Ectodermal cell (in vitro differentiated cells): ENCODE data around the gene SYMPK.

Experiments used
- H3K27ac ChIP-seq: 2 replicates; pipeline ENCODE4 v1.7.0; 2013; ENCODE audit warnings: mild to moderate bottlenecking, low read depth, low read length; ENCODE audit not compliant: insufficient read depth, poor library complexity, severe bottlenecking
- H3K27me3 ChIP-seq: 2 replicates; pipeline ENCODE4 v1.7.0; 2013; ENCODE audit warnings: mild to moderate bottlenecking, low read length; ENCODE audit not compliant: insufficient read depth, control insufficient read depth, poor library complexity, severe bottlenecking
- H3K36me3 ChIP-seq: one replicate; pipeline ENCODE4 v1.7.0; 2013; ENCODE audit warnings: low read length; ENCODE audit not compliant: control insufficient read depth, insufficient read depth
- H3K4me1 ChIP-seq: one replicate; pipeline ENCODE4 v1.7.0; 2013; ENCODE audit warnings: low read length; ENCODE audit not compliant: control insufficient read depth, insufficient read depth
- H3K4me3 ChIP-seq: 2 replicates; pipeline ENCODE4 v1.7.0; 2013; ENCODE audit warnings: low read depth, low read length, control low read depth; ENCODE audit not compliant: insufficient read depth
- H3K9me3 ChIP-seq: 2 replicates; pipeline ENCODE4 v1.7.0; 2013; ENCODE audit warnings: mild to moderate bottlenecking, low read length, moderate library complexity; ENCODE audit not compliant: control insufficient read depth
- WGBS, 2 experiments: methylation state at CpG; one replicate each; pipeline ENCODE4 v1.1.7; 2013; ENCODE audit warnings: missing lambda C conversion rate in 2 of 2; 5-methylcytosine and 5-hydroxymethylcytosine counted together

The SYMPK gene

DNA sequence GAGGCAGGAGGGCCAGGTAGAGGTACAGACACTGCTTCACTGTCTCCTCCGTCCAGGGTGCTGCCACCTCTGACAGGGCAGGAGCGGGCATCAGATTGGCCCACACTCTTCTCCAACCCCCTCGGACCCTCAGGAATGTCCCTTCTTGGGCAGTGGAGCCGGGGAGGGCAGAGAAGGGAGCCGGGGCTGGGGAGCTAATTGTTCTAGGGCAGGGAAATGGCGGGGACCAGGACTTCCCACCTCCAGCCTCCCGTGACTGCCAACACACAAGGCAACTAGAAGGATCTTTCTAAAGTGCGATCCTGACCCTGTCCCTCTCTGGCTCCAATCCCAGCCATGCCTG is 37.7 kb downstream of the SYMPK start:
- no peaks in the 10 kb centered on the region for H3K9me3 ChIP-seq
- H3K27me3 ChIP-seq: no peaks in the 10 kb centered on the region
- peaks cover 38% of the 10 kb centered on the region for H3K36me3 ChIP-seq
- H3K4me1 ChIP-seq: no peaks in the 10 kb centered on the region
- no peak overlapping the region for H3K4me3 ChIP-seq
- no peak overlapping the region for H3K27ac ChIP-seq
- 95 to 96% methylated on average over 8 of the region's 8 CpGs for whole genome bisulfite sequencing, 2 experiments

DNA sequence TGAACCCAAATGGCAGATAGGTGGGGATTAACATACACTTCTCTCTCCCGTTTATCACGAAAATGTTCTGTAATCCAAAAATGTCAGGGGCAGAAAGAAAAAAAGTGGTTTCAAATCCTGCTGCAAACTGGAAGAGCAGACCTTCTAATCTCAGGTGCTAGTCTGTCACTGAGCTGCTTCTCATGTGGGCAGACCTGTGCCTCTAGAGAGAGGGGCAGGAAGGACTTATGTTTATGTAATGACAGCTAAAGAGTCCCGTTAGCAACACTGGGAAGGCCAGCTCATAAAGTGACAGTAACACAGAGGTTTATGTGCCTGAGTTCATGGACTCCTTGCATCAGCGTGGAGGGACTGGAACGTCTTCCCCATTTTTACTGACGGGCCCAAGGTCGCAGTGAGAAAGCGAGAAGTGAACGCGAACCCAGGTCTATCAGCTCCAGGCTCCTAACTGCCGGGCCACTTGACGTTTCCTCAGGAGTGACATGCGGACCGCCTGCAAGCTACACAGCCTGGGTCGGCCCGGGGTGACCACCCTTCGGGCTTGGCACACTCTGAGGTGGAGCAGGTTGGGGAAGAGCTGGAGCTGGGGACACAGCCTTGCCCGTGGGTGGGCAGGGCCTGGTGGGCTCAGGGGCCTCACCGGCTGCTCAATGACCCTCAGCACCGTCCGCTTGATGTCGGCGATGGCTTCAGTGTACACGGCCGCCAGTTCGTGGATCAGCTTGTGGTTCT is 38.2 kb downstream of the SYMPK start:
- H3K27me3 ChIP-seq: no peaks in the 10 kb centered on the region
- H3K4me3 ChIP-seq: no peak overlapping the region
- no peaks in the 10 kb centered on the region for H3K9me3 ChIP-seq
- peaks cover 39% of the 10 kb centered on the region for H3K36me3 ChIP-seq
- no peak overlapping the region for H3K27ac ChIP-seq
- WGBS, 2 experiments: 95 to 96% methylated on average over 26 of the region's 26 CpGs
- no peaks in the 10 kb centered on the region for H3K4me1 ChIP-seq

DNA sequence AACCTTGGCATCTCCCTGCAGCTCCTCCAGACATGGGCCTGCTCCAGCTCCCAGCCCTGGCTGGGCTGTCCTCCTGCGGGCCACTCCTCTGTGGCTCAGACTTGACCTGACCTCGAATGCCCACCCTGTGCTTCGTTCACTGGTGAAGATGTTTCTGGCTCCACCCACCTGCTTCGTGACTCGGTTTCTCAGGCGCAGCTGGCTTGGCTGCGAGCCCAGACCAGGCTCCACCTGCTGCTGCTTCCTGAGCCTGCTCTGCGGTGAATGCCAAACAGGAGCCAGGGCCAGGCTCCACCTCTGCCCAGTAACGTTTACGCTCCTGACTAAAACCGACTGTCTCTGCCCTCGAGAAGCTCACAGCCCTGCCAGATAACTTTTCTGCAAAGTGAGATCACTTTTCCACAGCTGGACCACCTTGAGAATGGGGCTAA is 38.9 kb downstream of the SYMPK start:
- Histone ChIP-seq H3K4me1 (no peaks in the 10 kb centered on the region), H3K9me3 (no peaks in the 10 kb centered on the region), H3K36me3 (peaks cover 38% of the 10 kb centered on the region), H3K27ac (no peak overlapping the region), H3K27me3 (no peaks in the 10 kb centered on the region), H3K4me3 (no peak overlapping the region)
- 93 to 96% methylated on average over 12 of the region's 12 CpGs for WGBS, 2 experiments

DNA sequence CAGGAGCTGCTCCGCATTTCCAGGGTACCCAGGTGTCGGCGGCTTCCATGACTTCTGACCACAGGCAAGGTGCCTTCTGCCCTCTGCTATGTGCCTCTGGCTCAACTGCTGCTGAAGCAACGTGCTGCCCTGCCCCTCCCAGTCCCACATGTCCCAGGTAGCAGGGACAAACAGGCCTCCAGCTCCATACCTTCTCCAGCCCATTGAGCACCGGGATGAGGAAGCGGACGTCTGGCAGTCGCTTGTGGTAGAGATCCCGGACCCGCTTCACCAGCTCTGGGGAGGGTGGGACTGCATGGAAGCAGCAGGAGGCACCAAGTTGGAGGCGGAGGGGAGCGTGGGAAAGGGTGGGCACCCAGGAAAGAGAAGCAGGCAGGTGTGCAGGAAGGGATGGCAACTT is 39.8 kb downstream of the SYMPK start:
- Histone ChIP-seq H3K36me3 (peaks cover 29% of the 10 kb centered on the region), H3K9me3 (no peaks in the 10 kb centered on the region), H3K27me3 (no peaks in the 10 kb centered on the region), H3K4me3 (no peak overlapping the region), H3K27ac (no peak overlapping the region), H3K4me1 (no peaks in the 10 kb centered on the region)
- WGBS, 2 experiments: 95 to 96% methylated on average over 12 of the region's 12 CpGs

DNA sequence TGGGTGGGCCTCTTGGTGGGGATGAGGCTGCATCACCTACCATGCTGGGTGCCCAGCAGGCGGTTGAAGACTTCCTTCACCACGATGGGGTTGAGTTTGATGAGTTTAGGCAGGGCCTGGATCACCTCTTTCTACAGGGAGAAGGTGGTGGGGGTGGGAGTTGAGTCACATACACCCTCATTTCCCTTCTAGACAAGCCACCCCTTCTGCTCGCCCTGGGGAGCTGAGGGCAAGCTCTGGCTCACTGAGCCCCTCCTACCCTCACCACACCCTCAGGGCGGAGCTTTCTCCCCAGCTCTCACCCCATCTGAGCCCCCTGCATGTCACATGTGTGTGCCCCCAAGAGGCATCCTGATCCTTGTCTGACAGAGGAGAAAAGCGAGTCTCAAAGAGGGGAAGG is 40.2 kb downstream of the SYMPK start:
- Histone ChIP-seq H3K9me3 (no peaks in the 10 kb centered on the region), H3K36me3 (peaks cover 25% of the 10 kb centered on the region), H3K27ac (no peak overlapping the region), H3K27me3 (no peaks in the 10 kb centered on the region), H3K4me1 (peaks cover 3% of the 10 kb centered on the region), H3K4me3 (no peak overlapping the region)
- 95% methylated on average over 5 of the region's 5 CpGs for WGBS, 2 experiments

DNA sequence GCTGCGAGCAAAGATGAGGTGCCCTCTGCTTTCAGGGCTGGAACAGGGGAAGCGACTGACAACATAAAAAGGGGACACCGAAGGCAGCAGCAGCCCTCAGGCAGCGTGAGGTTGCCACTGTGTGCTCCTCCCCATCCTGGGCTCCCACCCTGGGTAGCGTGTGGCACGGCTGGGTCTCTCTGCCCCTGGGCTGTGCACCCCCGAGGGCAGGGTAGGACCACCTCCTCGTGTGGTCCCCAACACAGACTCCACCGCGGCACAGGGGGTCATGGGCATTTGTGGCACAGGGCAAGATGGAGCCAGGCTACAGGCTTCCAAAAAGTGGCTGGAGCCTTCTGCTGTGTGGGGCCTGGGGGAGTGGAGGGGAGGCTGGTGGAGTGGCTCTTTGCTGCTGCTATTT is 41.4 kb downstream of the SYMPK start:
- no peaks in the 10 kb centered on the region for H3K9me3 ChIP-seq
- H3K4me3 ChIP-seq: no peak overlapping the region
- peaks cover 22% of the 10 kb centered on the region for H3K36me3 ChIP-seq
- H3K27ac ChIP-seq: no peak overlapping the region
- peaks cover 14% of the 10 kb centered on the region for H3K4me1 ChIP-seq
- H3K27me3 ChIP-seq: no peaks in the 10 kb centered on the region
- WGBS, 2 experiments: 85% methylated on average over 10 of the region's 10 CpGs

DNA sequence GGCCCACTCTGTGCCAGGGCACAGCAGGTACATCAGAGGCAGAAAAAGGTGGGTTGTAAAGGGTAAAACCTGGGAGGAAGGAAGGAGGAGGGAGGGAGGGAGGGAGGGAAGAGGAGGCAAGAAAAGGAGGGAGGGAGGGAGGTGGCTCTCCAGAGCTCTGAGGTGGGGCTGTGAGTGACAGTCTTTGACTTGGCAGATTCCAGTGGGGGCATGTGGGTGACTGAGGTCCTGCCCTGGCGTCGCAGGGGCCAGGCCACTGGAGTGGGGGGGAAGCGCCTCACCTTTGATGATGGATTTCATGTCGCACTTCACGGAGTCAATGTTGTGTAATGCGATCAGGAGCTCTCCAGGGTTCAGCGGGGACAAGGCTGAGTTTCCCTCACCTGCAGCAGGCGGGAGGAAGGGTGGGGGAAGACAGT is 41.8 kb downstream of the SYMPK start:
- 93 to 94% methylated on average over 8 of the region's 8 CpGs for whole genome bisulfite sequencing, 2 experiments
- Histone ChIP-seq H3K27ac (no peak overlapping the region), H3K4me1 (peaks cover 18% of the 10 kb centered on the region), H3K4me3 (no peak overlapping the region), H3K27me3 (no peaks in the 10 kb centered on the region), H3K9me3 (no peaks in the 10 kb centered on the region), H3K36me3 (peaks cover 21% of the 10 kb centered on the region)

DNA sequence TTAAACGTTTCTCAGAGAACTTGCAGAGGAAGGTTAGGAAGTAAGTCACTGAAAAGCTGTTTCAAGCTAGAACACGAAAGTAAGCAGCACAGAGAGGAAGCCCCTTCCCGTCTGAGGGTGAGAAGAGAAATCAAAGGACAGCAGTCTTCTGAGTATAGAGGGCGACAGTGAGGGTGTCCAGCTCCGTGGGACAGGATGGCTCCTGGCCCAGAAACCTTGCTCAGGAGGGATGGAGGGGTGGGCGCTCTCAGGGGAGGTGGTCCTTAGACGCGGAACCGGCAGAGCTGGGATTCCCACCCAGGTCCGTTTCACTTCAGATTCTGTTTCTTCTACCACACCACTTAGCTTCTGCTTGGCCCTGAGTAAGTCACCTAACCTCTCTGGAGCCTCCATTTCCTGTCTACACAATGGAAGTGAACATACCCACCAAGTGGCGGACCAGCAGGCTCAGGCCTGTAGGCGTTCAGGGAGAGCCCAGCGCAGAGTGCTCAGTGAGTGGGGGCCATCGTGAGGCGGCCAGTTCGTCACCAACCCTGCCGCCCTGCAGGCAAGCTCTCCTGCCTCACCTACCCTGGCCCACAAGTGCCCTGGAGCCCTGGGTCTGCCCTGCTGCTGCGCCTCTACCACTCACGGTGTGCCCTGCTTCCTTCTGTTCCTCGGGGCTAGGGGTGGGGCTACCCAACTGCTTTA is 42.4 kb downstream of the SYMPK start:
- WGBS, 2 experiments: 87 to 91% methylated on average over 19 to 20 of the region's 20 CpGs
- H3K4me1 ChIP-seq: peaks cover 21% of the 10 kb centered on the region
- H3K27ac ChIP-seq: no peak overlapping the region
- H3K4me3 ChIP-seq: no peak overlapping the region
- H3K36me3 ChIP-seq: peaks cover 15% of the 10 kb centered on the region
- H3K27me3 ChIP-seq: no peaks in the 10 kb centered on the region
- H3K9me3 ChIP-seq: no peaks in the 10 kb centered on the region

DNA sequence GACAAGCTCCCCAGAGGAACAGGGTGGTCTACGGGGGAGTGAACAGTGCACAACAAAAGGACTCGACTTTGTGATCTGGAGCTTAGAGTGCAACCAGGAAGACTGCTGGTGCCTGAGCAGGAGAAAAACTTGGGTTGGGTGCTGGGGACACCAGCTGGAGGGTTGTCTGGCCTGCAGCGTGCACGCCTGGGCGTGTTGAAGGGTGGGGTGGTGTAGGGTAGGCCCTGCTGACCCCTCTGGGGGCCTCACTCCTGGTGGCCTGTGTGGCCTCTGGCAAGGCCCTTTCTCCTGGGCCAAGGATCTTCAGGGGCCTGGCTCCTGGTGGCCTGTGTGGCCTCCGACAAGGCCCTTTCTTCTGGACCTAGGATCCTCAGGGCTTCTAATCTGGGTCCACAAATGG is 43.2 kb downstream of the SYMPK start:
- Histone ChIP-seq H3K27me3 (peaks cover 4% of the 10 kb centered on the region), H3K9me3 (no peaks in the 10 kb centered on the region), H3K27ac (no peak overlapping the region), H3K36me3 (peaks cover 14% of the 10 kb centered on the region), H3K4me3 (no peak overlapping the region), H3K4me1 (peaks cover 21% of the 10 kb centered on the region)
- WGBS, 2 experiments: 92 to 96% methylated on average over 6 of the region's 6 CpGs

DNA sequence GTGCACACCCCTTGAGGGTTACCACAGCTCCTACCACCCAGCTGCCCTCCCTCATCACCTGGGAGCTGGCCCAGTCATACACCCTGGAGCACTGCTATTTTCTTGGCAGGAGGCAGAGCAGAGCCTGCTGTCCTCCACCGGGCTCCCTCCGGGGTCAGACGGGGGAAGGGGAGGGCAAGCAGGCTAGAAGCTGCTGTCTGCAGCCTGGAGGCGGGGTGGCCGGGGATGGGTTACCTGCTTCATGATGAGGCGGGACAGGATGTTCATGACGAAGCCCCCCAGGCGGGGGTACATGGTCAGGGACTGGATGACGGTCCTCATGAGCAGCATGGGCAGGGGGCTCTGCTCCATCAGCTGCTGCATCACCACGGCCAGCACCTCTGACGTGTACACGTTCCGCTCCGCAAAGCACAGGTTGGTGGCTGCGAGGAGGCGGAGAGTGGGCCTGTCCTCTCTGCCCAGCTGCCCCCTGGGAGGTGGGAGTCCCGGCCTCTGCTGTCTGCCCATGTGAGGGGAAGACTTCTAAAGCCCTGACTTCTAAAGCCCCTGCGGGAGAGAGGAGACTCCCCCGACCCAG is 45.1 kb downstream of the SYMPK start:
- WGBS, 2 experiments: 64 to 66% methylated on average over 19 of the region's 19 CpGs
- H3K4me1 ChIP-seq: peaks cover 21% of the 10 kb centered on the region
- H3K36me3 ChIP-seq: peaks cover 8% of the 10 kb centered on the region
- H3K27ac ChIP-seq: no peak overlapping the region
- no peaks in the 10 kb centered on the region for H3K9me3 ChIP-seq
- peaks cover 4% of the 10 kb centered on the region for H3K27me3 ChIP-seq
- no peak overlapping the region for H3K4me3 ChIP-seq
